CD8-positive, alpha-beta memory T cell (primary cell): ENCODE data around the gene NDUFB3. TPM values are rescaled to one million over a fixed set of nuclear protein-coding genes. Genes with fewer than 3 reads are reported as not detected.

Source experiments
- CTCF ChIA-PET: fragments of 350-600 bp; sonication (Branson Sonifier 250); formaldehyde crosslinking; loops from one replicate; lab custom pipeline; 2021; ENCODE audit warnings: antibody characterized with exemption; lab: Charles Lee
- POLR2A ChIA-PET: fragments of 350-600 bp; sonication (Branson Sonifier 250); formaldehyde crosslinking; loops from one replicate; lab custom pipeline; 2021; ENCODE audit warnings: antibody characterized with exemption; lab: Charles Lee
- DNase-seq, 5 donors: peaks; one replicate each; pipeline versions ENCODE4 v3.0.0 to v3.0.0-alpha.2; 2020 to 2022; ENCODE audit warnings: mixed read lengths in 1 of 5
- H3K27ac ChIP-seq: one replicate; pipeline ENCODE4 v1.7.0; 2013; ENCODE audit warnings: low read depth, mild to moderate bottlenecking, low read length, moderate library complexity
- H3K27me3 ChIP-seq: 2 replicates; pipeline ENCODE4 v1.7.0; 2013; ENCODE audit warnings: low read length, mild to moderate bottlenecking; ENCODE audit not compliant: insufficient read depth, poor library complexity, severe bottlenecking
- H3K36me3 ChIP-seq: 2 replicates; pipeline ENCODE4 v1.7.0; 2013; ENCODE audit warnings: mild to moderate bottlenecking, low read length, moderate library complexity; ENCODE audit not compliant: insufficient read depth
- H3K4me1 ChIP-seq: 2 replicates; pipeline ENCODE4 v1.7.0; 2013; ENCODE audit warnings: mild to moderate bottlenecking, low read length, moderate library complexity; ENCODE audit not compliant: insufficient read depth
- H3K4me3 ChIP-seq: 2 replicates; pipeline ENCODE4 v1.7.0; 2013; ENCODE audit warnings: mild to moderate bottlenecking, low read length
- H3K9me3 ChIP-seq: 2 replicates; pipeline ENCODE4 v1.7.0; 2013; ENCODE audit warnings: mild to moderate bottlenecking, low read length
- H3K27ac Mint-ChIP-seq, 8 donors: one replicate each; pipeline ENCODE4 v1.8.0; 2020 to 2021; ENCODE audit warnings: mixed read lengths in 8 of 8, mild to moderate bottlenecking in 6 of 8, inconsistent platforms in 3 of 8, moderate library complexity in 3 of 8
- H3K27me3 Mint-ChIP-seq, 2 donors: one replicate each; pipeline ENCODE4 v1.8.0; 2020 to 2021; ENCODE audit warnings: mixed read lengths in 2 of 2, mild to moderate bottlenecking in 1 of 2, moderate library complexity in 1 of 2
- H3K36me3 Mint-ChIP-seq, 3 donors: one replicate each; pipeline ENCODE4 v1.8.0; 2020 to 2021; ENCODE audit warnings: mixed read lengths in 3 of 3, inconsistent platforms in 1 of 3, mild to moderate bottlenecking in 1 of 3
- H3K4me1 Mint-ChIP-seq, 3 donors: one replicate each; pipeline ENCODE4 v1.8.0; 2020 to 2021; ENCODE audit warnings: mixed read lengths in 3 of 3, inconsistent platforms in 1 of 3, mild to moderate bottlenecking in 1 of 3
- H3K4me3 Mint-ChIP-seq, 7 donors: one replicate each; pipeline ENCODE4 v1.8.0; 2020 to 2021; ENCODE audit warnings: mixed read lengths in 7 of 7, mild to moderate bottlenecking in 6 of 7, moderate library complexity in 4 of 7, inconsistent platforms in 2 of 7
- H3K9me3 Mint-ChIP-seq, 5 donors: one replicate each; pipeline ENCODE4 v1.8.0; 2020 to 2022; ENCODE audit warnings: mixed read lengths in 5 of 5, mild to moderate bottlenecking in 3 of 5, moderate library complexity in 2 of 5, inconsistent platforms in 1 of 5
- polyA plus RNA-seq: library from polyadenylated mRNA; unstranded; fragments of 300-500 nt; fragmentation: Illumina TruSeq; gene quantifications from one replicate; pipeline ENCODE4 v1.2.3, GENCODE V29; 2021
- total RNA-seq, 2 experiments: library from RNA; stranded (reverse); gene quantifications; one replicate each; pipeline ENCODE4 v1.2.3, GENCODE V29; 2021

NDUFB3 gene
- total and polyA plus RNA-seq, 3 experiments from 2014 or later, result 129 to 269 (median 145) TPM

DNA sequence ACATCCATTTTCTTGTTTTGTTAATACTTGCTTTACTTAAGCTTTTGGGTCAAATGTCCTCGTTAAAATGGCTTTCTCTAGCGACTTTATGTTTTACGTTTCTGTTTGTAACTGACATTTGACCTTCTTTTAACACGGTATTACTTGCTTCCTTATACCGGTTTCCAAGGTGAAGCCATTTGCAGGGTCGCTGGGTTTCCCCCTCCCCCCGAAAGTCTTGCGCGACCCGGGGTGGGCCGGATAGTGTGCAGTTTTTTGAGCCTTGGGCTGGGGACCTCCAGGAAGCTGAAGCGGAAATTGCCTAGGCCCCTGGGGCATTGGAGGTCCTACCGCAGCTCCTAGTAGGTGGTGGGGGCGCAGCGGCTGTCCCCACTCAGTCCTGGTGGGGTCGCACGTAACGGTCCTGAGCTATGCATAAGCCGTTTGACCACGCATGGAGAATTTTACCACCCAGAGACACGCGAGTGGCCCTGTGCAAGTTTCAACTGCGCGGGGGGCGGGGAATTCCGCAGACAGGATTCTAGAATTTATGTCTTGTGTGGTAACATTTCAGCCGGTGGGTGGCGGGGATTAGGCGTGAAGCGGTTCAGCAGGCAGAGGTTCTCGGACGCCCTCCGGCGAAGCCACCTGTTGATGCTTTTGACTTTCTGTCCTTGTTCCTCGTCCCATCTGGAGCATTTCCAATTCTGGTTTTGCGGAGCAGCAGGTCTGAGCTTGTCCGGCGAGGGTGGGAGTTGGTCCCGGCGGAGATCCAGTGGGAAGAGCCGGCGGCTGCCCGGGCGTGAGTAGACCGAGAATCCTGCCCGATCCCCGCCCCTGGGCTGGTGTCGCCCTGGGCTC lies 46.5 kb downstream of the NDUFB3 start:
- ChIA-PET CTCF (interaction anchor here (0.7 to 5.9 kb wide), 26 partner anchors 13 to 302 kb away, joined by 3 to 71 read pairs (median 5); partner anchors contain the start of genes HYCC2, NDUFB3 and ORC2), POLR2A (interaction anchor here (0.9 to 4.6 kb wide), 12 partner anchors 10 to 254 kb away, joined by 3 to 77 read pairs (median 12); partner anchors contain the start of genes CASP10, CASP8, CLK1 and NIF3L1)
- Mint-ChIP-seq H3K27ac (peak overlapping the region; percentile 96 to 100 (median 99)), H3K4me3 (peak overlapping the region; percentile 92 to 100 (median 95)), H3K9me3 (no peaks in the 10 kb centered on the region), H3K27me3 (peaks cover 0 to 1% of the 10 kb centered on the region in 2 donors), H3K36me3 (peaks cover 11 to 60% (median 12%) of the 10 kb centered on the region in 3 donors), H3K4me1 (peaks cover 46 to 69% (median 53%) of the 10 kb centered on the region in 3 donors)
- Histone ChIP-seq H3K9me3 (no peaks in the 10 kb centered on the region), H3K4me1 (peaks cover 43% of the 10 kb centered on the region), H3K27me3 (no peaks in the 10 kb centered on the region), H3K27ac (peak overlapping the region; percentile 96), H3K4me3 (peak overlapping the region; percentile 89), H3K36me3 (peaks cover 4% of the 10 kb centered on the region)
- peak; percentile 75 to 90 (median 81) for DNase-seq

DNA sequence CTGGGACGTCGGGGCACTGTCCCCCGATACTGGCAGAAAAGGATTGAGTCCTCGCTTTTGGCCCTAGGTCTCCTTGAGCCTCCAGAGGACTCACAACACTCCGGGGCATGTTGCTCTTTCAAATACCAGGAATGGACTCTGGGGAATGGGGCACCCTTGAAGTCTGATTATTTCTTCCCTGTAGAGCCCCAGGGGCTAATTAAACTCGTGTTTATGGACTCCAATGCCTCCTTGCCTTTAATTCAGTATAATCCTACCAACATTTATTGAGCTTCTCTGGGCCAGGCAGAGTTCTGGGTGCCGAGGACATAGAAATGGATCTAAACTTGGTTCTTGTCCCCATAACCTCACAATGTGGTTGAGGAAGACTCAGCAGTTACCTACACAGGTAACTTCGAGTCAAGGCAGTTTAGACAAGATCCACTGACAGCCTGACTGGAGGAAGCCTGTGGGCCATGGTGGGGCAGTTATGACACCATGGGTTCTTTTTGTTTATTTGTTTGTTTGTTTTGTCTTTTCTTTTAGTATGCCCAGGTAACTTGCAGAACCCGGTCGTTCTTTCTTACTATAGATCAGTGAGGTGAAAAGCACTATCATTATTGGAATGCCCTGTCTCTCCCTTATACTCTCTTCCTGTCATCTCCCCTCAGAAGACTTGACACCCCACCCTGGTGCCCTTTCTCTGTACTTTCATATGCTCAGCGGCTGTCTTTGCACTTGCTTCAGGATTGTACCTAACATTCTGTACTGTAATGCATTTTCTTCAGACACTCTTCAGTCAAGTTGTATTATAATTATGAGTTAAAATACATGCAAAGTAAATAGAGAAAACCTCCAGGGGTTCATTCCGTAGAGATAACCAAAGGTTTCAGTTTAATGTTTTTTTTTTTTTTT lies 47.4 kb downstream of the NDUFB3 start:
- H3K27ac ChIP-seq, result peak overlapping the region; percentile 96
- H3K4me1 ChIP-seq, result peaks cover 51% of the 10 kb centered on the region
- peak overlapping the region; percentile 96 to 100 (median 99) for H3K27ac Mint-ChIP-seq
- ChIA-PET CTCF (interaction anchor here (0.7 to 5.9 kb wide), 19 partner anchors 12 to 303 kb away, joined by 3 to 71 read pairs (median 9); partner anchors contain the start of genes HYCC2 and NDUFB3), POLR2A (interaction anchor here (1.1 to 4.6 kb wide), 5 partner anchors 9 to 113 kb away, joined by 3 to 77 read pairs (median 27); no protein-coding TSS in a partner anchor)
- H3K27me3 ChIP-seq, result no peaks in the 10 kb centered on the region
- H3K27me3 Mint-ChIP-seq, result peaks cover 0 to 1% of the 10 kb centered on the region in 2 donors
- DNase-seq, result peak in 1 of 5 donors; percentile 42
- peak overlapping the region; percentile 92 to 100 (median 95) for H3K4me3 Mint-ChIP-seq
- peaks cover 4% of the 10 kb centered on the region for H3K36me3 ChIP-seq
- H3K9me3 Mint-ChIP-seq, result no peaks in the 10 kb centered on the region
- H3K4me1 Mint-ChIP-seq, result peaks cover 53 to 73% (median 57%) of the 10 kb centered on the region in 3 donors
- peaks cover 11 to 67% (median 12%) of the 10 kb centered on the region in 3 donors for H3K36me3 Mint-ChIP-seq
- H3K4me3 ChIP-seq, result peak overlapping the region; percentile 89
- no peaks in the 10 kb centered on the region for H3K9me3 ChIP-seq

DNA sequence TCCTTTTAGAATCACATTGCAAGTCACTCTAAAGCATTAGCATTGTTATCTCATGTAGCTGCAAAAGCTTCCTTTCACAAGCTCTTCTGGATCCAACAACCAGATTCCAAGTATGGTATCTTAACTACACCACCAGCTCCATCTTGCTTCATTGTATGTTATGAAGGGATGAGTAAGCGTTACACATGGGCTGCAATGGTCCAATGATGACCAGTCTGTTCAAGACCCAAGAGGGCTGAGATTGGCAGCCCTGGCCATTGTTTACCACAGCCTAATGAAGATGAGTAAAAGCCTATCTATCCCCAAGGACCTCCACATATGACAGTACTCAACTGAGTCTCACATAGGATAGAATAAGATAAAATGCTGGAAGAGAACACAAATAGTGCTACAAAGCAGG lies 50.5 kb downstream of the NDUFB3 start:
- peak overlapping the region; percentile 94 to 100 (median 98) for H3K27ac Mint-ChIP-seq
- ChIA-PET POLR2A (interaction anchor here (0.7 to 1.6 kb wide), 7 partner anchors 9 to 259 kb away, joined by 3 to 9 read pairs (median 3); partner anchors contain the start of gene CLK1), CTCF (interaction anchor here (1.0 to 2.8 kb wide), 5 partner anchors 9 to 110 kb away, joined by 3 to 17 read pairs (median 4); no protein-coding TSS in a partner anchor)
- peaks cover 12 to 59% (median 15%) of the 10 kb centered on the region in 3 donors for H3K36me3 Mint-ChIP-seq
- Histone ChIP-seq H3K27ac (peak overlapping the region; percentile 70), H3K4me3 (peak overlapping the region; percentile 89), H3K4me1 (peaks cover 67% of the 10 kb centered on the region), H3K36me3 (peaks cover 4% of the 10 kb centered on the region), H3K9me3 (no peaks in the 10 kb centered on the region), H3K27me3 (no peaks in the 10 kb centered on the region)
- H3K9me3 Mint-ChIP-seq, result no peaks in the 10 kb centered on the region
- H3K27me3 Mint-ChIP-seq, result peaks cover 0 to 2% of the 10 kb centered on the region in 2 donors
- DNase-seq, result no peak
- peak overlapping the region; percentile 92 to 100 (median 95) for H3K4me3 Mint-ChIP-seq
- H3K4me1 Mint-ChIP-seq, result peaks cover 65 to 80% (median 68%) of the 10 kb centered on the region in 3 donors

DNA sequence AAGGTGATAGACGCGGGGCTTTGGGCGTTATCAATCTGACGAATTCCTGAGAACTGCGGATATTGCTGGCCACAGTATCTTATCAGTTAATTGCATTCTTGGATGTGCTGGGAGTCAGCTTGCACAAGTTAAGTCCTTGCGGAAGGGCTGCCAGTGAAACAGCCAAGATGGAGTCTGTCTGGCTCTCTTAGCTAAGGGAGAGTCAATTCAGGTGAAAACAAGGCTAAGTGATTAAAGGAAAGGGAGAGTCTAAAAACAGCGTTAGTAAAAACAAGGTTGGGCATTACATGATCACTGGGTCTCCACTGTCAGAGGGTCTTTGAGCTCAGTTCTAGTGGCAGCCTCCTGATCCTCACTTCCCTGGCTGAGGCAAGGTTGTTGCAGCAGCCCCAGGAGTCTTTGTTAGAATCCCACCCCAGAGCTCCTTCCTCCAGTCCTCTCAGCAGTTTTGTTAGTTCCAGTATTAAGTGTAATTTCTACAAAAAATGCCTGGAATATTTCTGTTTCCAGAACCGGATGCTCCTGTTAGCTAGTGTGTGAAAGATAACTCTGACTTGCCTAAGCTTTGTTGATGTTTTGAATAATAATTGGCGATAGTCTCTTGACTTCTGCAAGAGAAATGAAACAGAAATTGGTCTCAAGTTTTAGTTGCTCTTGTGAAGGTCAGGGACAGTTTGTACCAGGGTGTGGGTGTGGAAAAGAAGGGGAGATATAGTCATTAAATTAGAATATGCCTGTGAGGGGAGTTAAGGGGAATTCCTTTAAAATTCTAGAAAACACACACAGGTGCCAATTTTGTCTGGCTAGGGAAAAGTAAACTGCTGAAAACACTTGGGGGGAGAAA lies 54.7 kb downstream of the NDUFB3 start:
- Mint-ChIP-seq H3K4me3 (peak overlapping the region; percentile 92 to 100 (median 95)), H3K27me3 (peaks cover 0 to 2% of the 10 kb centered on the region in 2 donors), H3K27ac (peak overlapping the region; percentile 96 to 100 (median 98)), H3K36me3 (peaks cover 10 to 48% (median 16%) of the 10 kb centered on the region in 3 donors), H3K9me3 (no peaks in the 10 kb centered on the region), H3K4me1 (peaks cover 90 to 94% (median 94%) of the 10 kb centered on the region in 3 donors)
- H3K9me3 ChIP-seq, result no peaks in the 10 kb centered on the region
- DNase-seq, result no peak
- ChIA-PET CTCF (interaction anchor here (0.9 to 2.4 kb wide), 5 partner anchors 11 to 57 kb away, joined by 3 to 9 read pairs (median 4); partner anchors contain the start of genes HYCC2 and NDUFB3), POLR2A (interaction anchor here (1.1 kb wide), 1 partner anchor 262 kb away, joined by 4 read pairs; the partner anchor contains the start of gene CLK1)
- H3K4me3 ChIP-seq, result peak overlapping the region; percentile 52
- peaks cover 98% of the 10 kb centered on the region for H3K4me1 ChIP-seq
- H3K36me3 ChIP-seq, result peaks cover 4% of the 10 kb centered on the region
- H3K27ac ChIP-seq, result peak overlapping the region; percentile 70
- no peaks in the 10 kb centered on the region for H3K27me3 ChIP-seq

DNA sequence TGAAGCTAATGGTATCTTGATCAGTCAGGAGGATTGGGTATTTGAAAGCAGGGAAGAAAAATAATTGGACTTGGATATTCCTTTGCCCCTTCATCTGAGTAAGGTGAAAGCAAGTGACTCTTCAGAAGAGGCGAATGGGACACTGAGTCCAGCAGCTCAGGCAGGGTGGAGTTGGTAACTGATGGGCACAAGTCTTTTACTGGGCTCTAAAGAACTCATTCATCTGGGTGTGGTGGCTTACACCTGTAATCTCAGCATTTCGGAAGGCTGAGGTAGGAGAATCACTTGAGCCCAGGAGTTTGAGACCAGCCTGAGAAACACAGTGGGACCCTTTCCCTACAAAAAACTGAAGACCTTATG lies 55.3 kb downstream of the NDUFB3 start:
- H3K9me3 ChIP-seq, result no peaks in the 10 kb centered on the region
- H3K36me3 Mint-ChIP-seq, result peaks cover 10 to 47% (median 17%) of the 10 kb centered on the region in 3 donors
- H3K27ac ChIP-seq, result peak overlapping the region; percentile 70
- H3K27me3 ChIP-seq, result no peaks in the 10 kb centered on the region
- peak overlapping the region; percentile 92 to 100 (median 95) for H3K4me3 Mint-ChIP-seq
- H3K27me3 Mint-ChIP-seq, result peaks cover 0 to 2% of the 10 kb centered on the region in 2 donors
- H3K9me3 Mint-ChIP-seq, result no peaks in the 10 kb centered on the region
- peak overlapping the region; percentile 96 to 100 (median 98) for H3K27ac Mint-ChIP-seq
- H3K36me3 ChIP-seq, result peaks cover 4% of the 10 kb centered on the region
- H3K4me1 ChIP-seq, result peaks cover 98% of the 10 kb centered on the region
- CTCF ChIA-PET, result interaction anchor here (1.3 to 2.4 kb wide), 4 partner anchors 27 to 58 kb away, joined by 3 to 9 read pairs (median 5); partner anchors contain the start of genes HYCC2 and NDUFB3
- peaks cover 91 to 94% (median 94%) of the 10 kb centered on the region in 3 donors for H3K4me1 Mint-ChIP-seq
- DNase-seq, result no peak
- POLR2A ChIA-PET, result interaction anchor here (1.1 kb wide), 1 partner anchor 263 kb away, joined by 4 read pairs; the partner anchor contains the start of gene CLK1
- H3K4me3 ChIP-seq, result peak overlapping the region; percentile 52

DNA sequence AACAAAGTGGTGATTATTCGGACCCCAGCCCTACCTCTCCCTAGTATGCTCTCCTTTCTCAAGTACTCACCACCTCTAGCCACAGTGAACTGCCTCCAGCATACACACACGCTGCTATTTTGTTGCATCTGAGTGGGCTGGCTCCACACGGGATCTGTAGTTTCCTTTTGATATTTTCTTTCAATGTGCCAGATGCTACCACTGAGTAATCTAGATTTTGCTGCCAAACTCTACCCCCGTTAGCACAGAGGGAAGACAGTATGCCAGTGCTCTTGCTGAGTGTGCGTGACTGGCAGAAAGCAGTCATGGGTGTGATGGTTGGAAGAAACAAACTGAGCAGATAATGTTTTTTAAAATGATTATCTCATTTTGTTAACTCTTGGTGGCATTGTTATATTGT lies 55.8 kb downstream of the NDUFB3 start:
- Mint-ChIP-seq H3K36me3 (peaks cover 8 to 46% (median 16%) of the 10 kb centered on the region in 3 donors), H3K9me3 (no peaks in the 10 kb centered on the region)
- POLR2A ChIA-PET, result interaction anchor here (1.1 kb wide), 1 partner anchor 263 kb away, joined by 4 read pairs; the partner anchor contains the start of gene CLK1

More for the DNA sequence above, 55.8 kb downstream of the NDUFB3 start:
- peak in 1 of 5 donors; percentile 63 for DNase-seq
- Mint-ChIP-seq H3K27me3 (peaks cover 0 to 2% of the 10 kb centered on the region in 2 donors), H3K4me1 (peaks cover 90 to 94% (median 94%) of the 10 kb centered on the region in 3 donors), H3K4me3 (peak overlapping the region; percentile 92 to 100 (median 95)), H3K27ac (peak overlapping the region; percentile 96 to 100 (median 98))
- Histone ChIP-seq H3K27me3 (no peaks in the 10 kb centered on the region), H3K4me1 (peaks cover 97% of the 10 kb centered on the region), H3K9me3 (no peaks in the 10 kb centered on the region), H3K4me3 (peak overlapping the region; percentile 52), H3K27ac (peak overlapping the region; percentile 70), H3K36me3 (peaks cover under 1% of the 10 kb centered on the region)
- CTCF ChIA-PET, result interaction anchor here (1.2 to 2.4 kb wide), 4 partner anchors 45 to 264 kb away, joined by 3 to 9 read pairs (median 4); partner anchors contain the start of genes CLK1, HYCC2 and NDUFB3
